MM.1S (cell line): Measurements from ENCODE around the gene RNF115.

Experiments
- DNase-seq: peaks from one replicate; pipeline ENCODE4 v3.0.0-alpha.2; 2015
- H2AFZ ChIP-seq: fragments of 300-600 bp; sonication (generic); 2 replicates; pipeline ENCODE4 v1.6.0; 2016; ENCODE audit warnings: antibody characterized with exemption, low read length
- H3F3A ChIP-seq: fragments of 300-600 bp; sonication (generic); 2 replicates; pipeline ENCODE4 v1.6.1; 2016; ENCODE audit warnings: mild to moderate bottlenecking, antibody characterized with exemption, low read length, moderate library complexity, mixed read lengths; ENCODE audit not compliant: insufficient read depth
- H3K27ac ChIP-seq: fragments of 300-600 bp; sonication (generic); 2 replicates; pipeline ENCODE4 v1.5.1; 2016; ENCODE audit warnings: mild to moderate bottlenecking, low read length
- H3K27me3 ChIP-seq: fragments of 300-600 bp; sonication (generic); replicated peaks from 2 replicates; pipeline ENCODE4 v1.6.0; 2016; ENCODE audit warnings: low read length; ENCODE audit not compliant: insufficient read depth
- H3K36me3 ChIP-seq: fragments of 300-600 bp; sonication (generic); replicated peaks from 2 replicates; pipeline ENCODE4 v1.6.1; 2016; ENCODE audit warnings: mild to moderate bottlenecking, low read length, mixed read lengths; ENCODE audit not compliant: insufficient read depth
- H3K4me1 ChIP-seq: fragments of 300-600 bp; sonication (generic); 2 replicates; pipeline ENCODE4 v1.6.1; 2016; ENCODE audit warnings: low read length, mixed read lengths
- H3K4me2 ChIP-seq: fragments of 300-600 bp; sonication (generic); 2 replicates; pipeline ENCODE4 v1.6.0; 2016; ENCODE audit warnings: low read depth, low read length
- H3K4me3 ChIP-seq: fragments of 300-600 bp; sonication (generic); 2 replicates; pipeline ENCODE4 v1.5.1; 2016; ENCODE audit warnings: low read length, mixed read lengths
- H3K79me2 ChIP-seq: fragments of 300-600 bp; sonication (generic); 2 replicates; pipeline ENCODE4 v1.6.1; 2016; ENCODE audit warnings: mixed run types, low read length, mixed read lengths
- H3K9ac ChIP-seq: fragments of 300-600 bp; sonication (generic); 2 replicates; pipeline ENCODE4 v1.6.1; 2016; ENCODE audit warnings: low read length, mixed read lengths
- H3K9me2 ChIP-seq: fragments of 300-600 bp; sonication (generic); replicated peaks from 2 replicates; pipeline ENCODE4 v1.6.1; 2016; ENCODE audit warnings: mild to moderate bottlenecking, low read length, mixed read lengths; ENCODE audit not compliant: insufficient read depth
- H3K9me3 ChIP-seq: fragments of 300-600 bp; sonication (generic); replicated peaks from 2 replicates; pipeline ENCODE4 v1.6.1; 2016; ENCODE audit warnings: mild to moderate bottlenecking, low read length, mixed read lengths; ENCODE audit not compliant: insufficient read depth
- H4K20me1 ChIP-seq: fragments of 300-600 bp; sonication (generic); 2 replicates; pipeline ENCODE4 v1.6.1; 2016; ENCODE audit warnings: mild to moderate bottlenecking, low read length, moderate library complexity, mixed read lengths; ENCODE audit not compliant: insufficient read depth
- EZH2 ChIP-seq: fragments of 300-600 bp; sonication (generic); optimal IDR thresholded peaks from 2 replicates; pipeline ENCODE3; 2017; ENCODE audit warnings: low read depth, mild to moderate bottlenecking, antibody characterized with exemption, low read length, mixed read lengths
- EZH2phosphoT487 ChIP-seq: fragments of 300-600 bp; sonication (generic); IDR thresholded peaks from 2 replicates; pipeline ENCODE4 v1.6.1; 2018; ENCODE audit warnings: antibody characterized with exemption, low read length
- TF ChIP-seq, protein P1 (sequence below): fragments of 300-600 bp; sonication (generic); IDR thresholded peaks from 2 replicates; pipeline ENCODE4 v1.5.1; 2016; ENCODE audit warnings: antibody characterized with exemption, low read length, mixed read lengths

The RNF115 gene

DNA sequence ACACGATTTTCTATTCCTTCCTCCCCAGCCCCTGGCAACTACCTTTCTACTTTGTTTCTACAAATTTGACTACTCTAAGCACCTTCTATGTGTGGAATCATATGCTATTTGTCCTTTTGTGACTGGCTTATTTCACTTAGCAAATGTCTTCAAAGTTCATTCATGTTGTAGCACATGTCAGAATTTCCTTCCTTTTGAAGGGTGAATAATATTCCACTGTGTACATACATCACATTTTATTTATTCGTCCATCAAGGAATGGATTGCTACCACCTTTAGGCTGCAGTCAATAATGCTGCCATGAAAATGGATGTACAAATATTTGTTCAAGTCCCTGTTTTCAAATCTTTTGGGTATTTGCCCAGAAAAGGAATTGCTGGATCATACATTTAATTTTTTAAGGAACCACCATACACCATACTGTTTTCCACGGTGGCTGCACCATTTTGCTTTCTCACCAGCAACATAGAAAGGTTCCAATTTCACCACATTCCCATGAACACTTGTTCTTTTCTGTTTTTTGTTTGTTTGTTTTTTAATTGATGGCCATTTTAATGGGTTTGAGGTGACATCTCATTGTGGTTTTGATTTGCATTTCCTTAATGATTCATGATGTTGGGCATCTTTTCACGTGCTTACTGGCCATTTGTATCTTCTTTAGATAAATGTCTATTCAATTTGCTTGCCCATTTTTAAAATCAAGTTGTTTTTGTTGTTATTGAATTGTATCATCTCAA lies 113.4 kb downstream of the RNF115 start:
- H3K4me2 ChIP-seq, result no peak overlapping the region
- H2AFZ ChIP-seq, result no peak overlapping the region
- H3K4me1 ChIP-seq, result no peaks in the 10 kb centered on the region
- H3K27ac ChIP-seq, result no peak overlapping the region
- no peak overlapping the region for H3K4me3 ChIP-seq
- no peak for TF ChIP-seq EZH2
- TF ChIP-seq EZH2phosphoT487, result no peak
- TF ChIP-seq, protein P1, sequence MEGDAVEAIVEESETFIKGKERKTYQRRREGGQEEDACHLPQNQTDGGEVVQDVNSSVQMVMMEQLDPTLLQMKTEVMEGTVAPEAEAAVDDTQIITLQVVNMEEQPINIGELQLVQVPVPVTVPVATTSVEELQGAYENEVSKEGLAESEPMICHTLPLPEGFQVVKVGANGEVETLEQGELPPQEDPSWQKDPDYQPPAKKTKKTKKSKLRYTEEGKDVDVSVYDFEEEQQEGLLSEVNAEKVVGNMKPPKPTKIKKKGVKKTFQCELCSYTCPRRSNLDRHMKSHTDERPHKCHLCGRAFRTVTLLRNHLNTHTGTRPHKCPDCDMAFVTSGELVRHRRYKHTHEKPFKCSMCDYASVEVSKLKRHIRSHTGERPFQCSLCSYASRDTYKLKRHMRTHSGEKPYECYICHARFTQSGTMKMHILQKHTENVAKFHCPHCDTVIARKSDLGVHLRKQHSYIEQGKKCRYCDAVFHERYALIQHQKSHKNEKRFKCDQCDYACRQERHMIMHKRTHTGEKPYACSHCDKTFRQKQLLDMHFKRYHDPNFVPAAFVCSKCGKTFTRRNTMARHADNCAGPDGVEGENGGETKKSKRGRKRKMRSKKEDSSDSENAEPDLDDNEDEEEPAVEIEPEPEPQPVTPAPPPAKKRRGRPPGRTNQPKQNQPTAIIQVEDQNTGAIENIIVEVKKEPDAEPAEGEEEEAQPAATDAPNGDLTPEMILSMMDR, result no peak
- no peaks in the 10 kb centered on the region for H3K27me3 ChIP-seq
- no peaks in the 10 kb centered on the region for H3K36me3 ChIP-seq
- H3K9ac ChIP-seq, result no peak overlapping the region
- H3K9me2 ChIP-seq, result no peaks in the 10 kb centered on the region
- H3K9me3 ChIP-seq, result no peaks in the 10 kb centered on the region
- no peaks in the 10 kb centered on the region for H3F3A ChIP-seq
- no peaks in the 10 kb centered on the region for H4K20me1 ChIP-seq
- no peaks in the 10 kb centered on the region for H3K79me2 ChIP-seq
- DNase-seq, result no peak

DNA sequence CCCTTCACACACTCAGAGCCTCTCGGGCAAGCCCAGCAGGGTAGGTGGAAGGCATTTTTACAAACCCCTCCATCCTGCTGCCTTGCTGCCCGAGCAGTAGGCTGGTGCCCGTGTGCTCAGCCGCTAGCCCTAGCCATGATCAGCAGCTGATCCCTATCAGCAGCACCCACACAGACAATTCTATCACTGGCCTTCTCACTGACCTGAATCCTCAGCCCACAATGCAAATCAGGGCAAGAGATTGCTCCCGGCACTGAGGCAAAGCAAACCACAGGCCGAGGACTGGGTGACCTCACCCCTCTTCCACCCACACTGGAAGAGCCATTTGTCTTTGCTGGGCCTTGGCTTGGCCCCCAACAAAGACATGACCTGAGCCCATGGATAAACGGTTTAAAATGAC lies 115.8 kb downstream of the RNF115 start:
- TF ChIP-seq EZH2phosphoT487 (no peak), EZH2 (no peak)
- TF ChIP-seq, protein P1, result no peak
- no peaks in the 10 kb centered on the region for H3K79me2 ChIP-seq
- H3K36me3 ChIP-seq, result no peaks in the 10 kb centered on the region
- H3K4me2 ChIP-seq, result no peak overlapping the region
- no peak overlapping the region for H2AFZ ChIP-seq
- H3K4me1 ChIP-seq, result no peaks in the 10 kb centered on the region
- no peaks in the 10 kb centered on the region for H3K27me3 ChIP-seq
- H3K27ac ChIP-seq, result no peak overlapping the region
- DNase-seq, result no peak
- H3K9ac ChIP-seq, result no peak overlapping the region
- no peak overlapping the region for H3K4me3 ChIP-seq
- H4K20me1 ChIP-seq, result no peaks in the 10 kb centered on the region
- H3K9me2 ChIP-seq, result no peaks in the 10 kb centered on the region
- H3F3A ChIP-seq, result no peaks in the 10 kb centered on the region
- no peaks in the 10 kb centered on the region for H3K9me3 ChIP-seq

DNA sequence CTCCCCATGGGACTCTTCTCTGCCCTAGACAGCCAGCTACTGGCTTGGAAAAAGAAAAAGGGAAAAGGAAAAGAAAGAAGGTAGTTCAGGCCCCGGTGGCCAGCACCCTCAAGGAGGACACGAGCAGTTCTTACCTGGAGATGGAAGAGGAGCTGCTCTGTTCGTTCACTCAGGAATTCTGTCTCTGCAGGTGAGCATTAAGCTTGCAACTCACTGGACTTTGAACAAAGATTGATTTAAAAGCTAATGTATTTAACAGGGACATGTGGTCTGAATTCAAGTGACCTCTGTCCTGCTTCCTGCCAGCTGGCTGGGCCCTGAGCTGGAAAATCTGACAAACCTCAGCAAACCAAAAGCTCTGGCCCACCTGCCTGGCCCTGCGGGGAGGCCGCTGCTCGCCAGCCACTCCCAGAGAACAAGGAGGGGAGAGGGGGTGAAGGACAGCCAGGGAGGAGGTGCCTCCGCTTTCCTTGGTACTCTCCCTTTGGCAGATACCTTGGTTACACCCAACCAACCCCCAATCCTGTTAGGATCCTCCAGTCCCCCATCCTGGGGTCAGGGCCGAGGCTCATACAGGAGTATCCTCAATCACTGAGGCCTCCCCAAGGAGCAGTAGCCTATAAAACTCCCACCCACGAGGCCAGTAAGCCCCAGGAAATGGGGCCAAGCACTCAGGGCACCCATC lies 116.6 kb downstream of the RNF115 start, which contains the start of gene PDZK1:
PDZK1 (minus strand) TSS at position 186 of the 685 bp plus-strand sequence. CDS start 19,347 bp downstream, outside the sequence.
- no peak for DNase-seq
- H3K9me2 ChIP-seq, result no peaks in the 10 kb centered on the region
- no peaks in the 10 kb centered on the region for H3K9me3 ChIP-seq
- no peaks in the 10 kb centered on the region for H3K79me2 ChIP-seq
- H2AFZ ChIP-seq, result no peak within 1 kb of the TSS
- no peaks in the 10 kb centered on the region for H3K27me3 ChIP-seq
- no peak within 1 kb of the TSS for H3K27ac ChIP-seq
- no peak within 1 kb of the TSS for H3K9ac ChIP-seq
- H3K36me3 ChIP-seq, result no peaks in the 10 kb centered on the region
- H3K4me1 ChIP-seq, result no peaks in the 10 kb centered on the region
- H3K4me3 ChIP-seq, result no peak within 1 kb of the TSS
- TF ChIP-seq EZH2, result no peak
- no peak within 1 kb of the TSS for H3K4me2 ChIP-seq
- H4K20me1 ChIP-seq, result no peaks in the 10 kb centered on the region
- no peaks in the 10 kb centered on the region for H3F3A ChIP-seq

DNA sequence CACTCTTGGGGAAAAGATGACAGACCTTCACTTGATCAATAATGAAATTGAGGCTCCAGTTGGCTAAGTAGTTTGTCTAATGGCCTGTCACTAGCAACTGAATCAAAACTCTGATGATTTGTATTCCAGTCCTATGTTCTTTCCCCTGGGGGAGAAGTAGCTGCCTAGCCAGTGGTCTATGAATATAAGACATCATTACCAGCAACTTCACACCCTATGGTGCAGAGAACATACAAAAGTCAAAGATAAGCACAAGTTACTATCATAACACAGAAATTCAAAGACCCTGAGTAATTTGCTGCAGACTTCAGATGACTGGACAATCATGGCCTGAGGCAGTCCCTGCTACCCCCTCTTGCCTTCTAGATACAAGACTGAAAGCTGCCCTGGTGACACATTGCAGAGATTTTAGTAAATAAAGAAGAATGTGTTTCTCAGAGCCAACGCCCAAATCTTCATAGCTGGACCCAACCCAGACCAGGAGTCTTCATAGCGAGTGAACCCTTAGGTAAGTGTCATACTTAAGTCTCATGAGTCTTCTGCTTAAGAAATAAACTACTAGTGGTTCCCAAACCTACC lies 117.7 kb downstream of the RNF115 start:
- H3K4me2 ChIP-seq, result no peak overlapping the region
- H3F3A ChIP-seq, result no peaks in the 10 kb centered on the region
- no peaks in the 10 kb centered on the region for H3K36me3 ChIP-seq
- H4K20me1 ChIP-seq, result no peaks in the 10 kb centered on the region
- no peaks in the 10 kb centered on the region for H3K79me2 ChIP-seq
- H3K9ac ChIP-seq, result no peak overlapping the region
- no peaks in the 10 kb centered on the region for H3K9me3 ChIP-seq
- H3K4me3 ChIP-seq, result no peak overlapping the region
- no peak overlapping the region for H2AFZ ChIP-seq
- H3K9me2 ChIP-seq, result no peaks in the 10 kb centered on the region
- TF ChIP-seq EZH2phosphoT487, result no peak
- TF ChIP-seq, protein P1, result no peak
- TF ChIP-seq EZH2, result no peak
- H3K27ac ChIP-seq, result no peak overlapping the region
- no peaks in the 10 kb centered on the region for H3K27me3 ChIP-seq
- no peak for DNase-seq
- H3K4me1 ChIP-seq, result no peaks in the 10 kb centered on the region
